A673 (cell line): Measurements from ENCODE around the gene SLC39A12. TPM values are rescaled to one million over a fixed set of nuclear protein-coding genes. Genes with fewer than 3 reads are reported as not detected.

ENCODE experiments used
- BruUV-seq: library from RNA; stranded (reverse); fragments of 400-500 nt; replicated peaks from 2 replicates; lab custom pipeline; 2021; lab: Mats Ljungman, UMichigan
- CTCF ChIA-PET: fragments of 300-600 bp; sonication (Branson Sonifier 250); formaldehyde crosslinking; loops from one replicate; lab custom pipeline; 2022; ENCODE audit warnings: antibody characterized with exemption; lab: Charles Lee
- POLR2A ChIA-PET: fragments of 300-600 bp; sonication (Branson Sonifier 250); formaldehyde crosslinking; loops from one replicate; lab custom pipeline; 2022; ENCODE audit warnings: antibody characterized with exemption; ENCODE audit not compliant: low non-redundant PET; lab: Charles Lee
- DNase-seq: peaks from one replicate; pipeline ENCODE4 v3.0.0-alpha.2; 2015; ENCODE audit warnings: low spot score
- H3K27ac ChIP-seq: fragments of 200-600 bp; sonication (generic); 2 replicates; pipeline ENCODE4 v1.5.1; 2016; ENCODE audit warnings: mixed run types, low read depth, mild to moderate bottlenecking, mixed read lengths, antibody characterized with exemption, low read length; ENCODE audit not compliant: poor library complexity, severe bottlenecking
- H3K27me3 ChIP-seq: fragments of 200-600 bp; sonication (generic); replicated peaks from 2 replicates; pipeline ENCODE4 v1.6.1; 2017; ENCODE audit warnings: mixed run types, low read depth, mild to moderate bottlenecking, mixed read lengths, antibody characterized with exemption, low read length; ENCODE audit not compliant: insufficient read depth, poor library complexity
- H3K36me3 ChIP-seq: fragments of 200-600 bp; sonication (generic); 2 replicates; pipeline ENCODE4 v1.6.1; 2016; ENCODE audit warnings: mixed run types, mild to moderate bottlenecking, mixed read lengths, antibody characterized with exemption, low read length; ENCODE audit not compliant: insufficient read depth, poor library complexity, severe bottlenecking
- H3K4me1 ChIP-seq: fragments of 200-600 bp; sonication (generic); 2 replicates; pipeline ENCODE4 v1.6.1; 2017; ENCODE audit warnings: mixed run types, mild to moderate bottlenecking, mixed read lengths, antibody characterized with exemption, low read length; ENCODE audit not compliant: insufficient read depth, poor library complexity, severe bottlenecking
- H3K4me3 ChIP-seq: fragments of 200-600 bp; sonication (generic); 2 replicates; pipeline ENCODE4 v1.5.1; 2016; ENCODE audit warnings: low read depth, mixed run types, mild to moderate bottlenecking, mixed read lengths, low read length; ENCODE audit not compliant: poor library complexity, severe bottlenecking
- H3K9me3 ChIP-seq: fragments of 200-600 bp; sonication (generic); 2 replicates; pipeline ENCODE4 v1.6.1; 2016; ENCODE audit warnings: mixed run types, low read depth, mild to moderate bottlenecking, mixed read lengths, antibody characterized with exemption, low read length; ENCODE audit not compliant: poor library complexity, severe bottlenecking
- CTCF ChIP-seq: fragments of 300-800, 200-600 bp; sonication (generic); conservative IDR thresholded peaks from 2 replicates; pipeline ENCODE4 v1.5.1; 2017; ENCODE audit warnings: low read depth, mild to moderate bottlenecking, antibody characterized with exemption, low read length, moderate library complexity, mixed read lengths
- EZH2 ChIP-seq: fragments of 200-600 bp; sonication (generic); IDR thresholded peaks from 2 replicates; pipeline ENCODE4 v1.6.1; 2017; ENCODE audit warnings: borderline replicate concordance, low read depth, mild to moderate bottlenecking, mixed read lengths, antibody characterized with exemption, low read length; ENCODE audit not compliant: poor library complexity, severe bottlenecking
- intact Hi-C: fragments of 100-400 bp; cut with micrococcal nuclease; formaldehyde crosslinking; loops from one replicate; pipeline ENCODE4 v1.10.0; 2022; ENCODE audit not compliant: unreplicated experiment
- total RNA-seq: library from RNA; stranded (reverse); gene quantifications from 2 replicates; pipeline ENCODE4 v1.2.3, GENCODE V29; 2021

Gene SLC39A12
- total RNA-seq, 1 experiment from 2014 or later, result not detected

- H3K27ac ChIP-seq, result no peak overlapping the region
- H3K4me1 ChIP-seq, result no peaks in the 10 kb centered on the region
- no peaks in the 10 kb centered on the region for H3K36me3 ChIP-seq
- H3K27me3 ChIP-seq, result peaks cover 3% of the 10 kb centered on the region
- CTCF ChIA-PET, result no interaction called here
- no peak for TF ChIP-seq EZH2
- no peak for TF ChIP-seq CTCF
- BruUV-seq, result no TSS peak
- H3K9me3 ChIP-seq, result no peaks in the 10 kb centered on the region
- no peak overlapping the region for H3K4me3 ChIP-seq
- DNase-seq, result no peak
- intact Hi-C loops, result no loop called here
- POLR2A ChIA-PET, result interaction anchor here (0.6 kb wide), 1 partner anchor 13 kb away, joined by 5 read pairs; no protein-coding TSS in a partner anchor
These were observed 128.1 kb downstream of the SLC39A12 start for GRCh38 chr10:18079665-18080295.

GRCh38 chr10:18082381-18082780, 130.7 kb downstream of the SLC39A12 start:
- ChIA-PET POLR2A (no interaction called here), CTCF (no interaction called here)
- Histone ChIP-seq H3K9me3 (no peaks in the 10 kb centered on the region), H3K36me3 (no peaks in the 10 kb centered on the region), H3K4me3 (no peak overlapping the region), H3K27ac (no peak overlapping the region), H3K4me1 (no peaks in the 10 kb centered on the region), H3K27me3 (peaks cover 3% of the 10 kb centered on the region)
- intact Hi-C loops, result no loop called here
- no TSS peak for BruUV-seq
- TF ChIP-seq CTCF, result no peak
- TF ChIP-seq EZH2, result no peak
- DNase-seq, result no peak

GRCh38 chr10:18085855-18086254, 134.1 kb downstream of the SLC39A12 start:
- intact Hi-C loops, result no loop called here
- Histone ChIP-seq H3K4me1 (no peaks in the 10 kb centered on the region), H3K27ac (no peak overlapping the region), H3K36me3 (no peaks in the 10 kb centered on the region), H3K4me3 (no peak overlapping the region), H3K27me3 (peaks cover 3% of the 10 kb centered on the region), H3K9me3 (no peaks in the 10 kb centered on the region)
- no TSS peak for BruUV-seq
- ChIA-PET POLR2A (no interaction called here), CTCF (no interaction called here)
- DNase-seq, result no peak
- TF ChIP-seq CTCF (no peak), EZH2 (no peak)
